ENCODE data around the gene SYPL2. TPM values are rescaled to one million over a fixed set of nuclear protein-coding genes. Genes with fewer than 3 reads are reported as not detected.

Gene SYPL2
- total RNA-seq, 3 donors from 2014 or later: 0.12 to 6.6 (median 0.34) TPM

DNA sequence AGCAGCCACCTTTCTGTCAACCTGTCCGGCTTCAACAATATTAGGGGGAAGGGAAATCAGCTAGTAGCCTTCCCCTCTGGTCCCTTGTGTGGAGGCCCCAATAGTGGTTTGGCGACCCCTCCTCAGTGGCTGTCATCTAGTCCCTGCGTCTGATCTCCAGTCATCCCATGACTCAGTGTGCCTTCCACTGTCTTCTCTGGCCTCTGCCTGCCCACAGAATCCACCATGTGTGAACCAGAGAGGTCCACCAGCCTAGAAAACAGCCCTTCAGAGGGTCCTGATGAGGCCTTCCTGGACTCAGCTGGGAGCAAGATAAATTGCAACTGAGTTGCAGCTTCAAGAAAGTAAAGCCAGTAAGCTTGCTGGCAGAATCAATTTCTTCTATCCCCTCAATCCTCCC is 13.6 kb downstream of the SYPL2 start:
- no peak for ATAC-seq
- Histone ChIP-seq H3K4me1 (ENCODE audit: low read depth) (peaks cover 13% of the 10 kb centered on the region), H3K4me3 (no peak overlapping the region), H3K36me3 (ENCODE audit: low read depth) (no peaks in the 10 kb centered on the region), H3K9me3 (no peaks in the 10 kb centered on the region)
- intact Hi-C loops (cut with DNase I, micrococcal nuclease): no loop called here
- TF ChIP-seq, protein P1, sequence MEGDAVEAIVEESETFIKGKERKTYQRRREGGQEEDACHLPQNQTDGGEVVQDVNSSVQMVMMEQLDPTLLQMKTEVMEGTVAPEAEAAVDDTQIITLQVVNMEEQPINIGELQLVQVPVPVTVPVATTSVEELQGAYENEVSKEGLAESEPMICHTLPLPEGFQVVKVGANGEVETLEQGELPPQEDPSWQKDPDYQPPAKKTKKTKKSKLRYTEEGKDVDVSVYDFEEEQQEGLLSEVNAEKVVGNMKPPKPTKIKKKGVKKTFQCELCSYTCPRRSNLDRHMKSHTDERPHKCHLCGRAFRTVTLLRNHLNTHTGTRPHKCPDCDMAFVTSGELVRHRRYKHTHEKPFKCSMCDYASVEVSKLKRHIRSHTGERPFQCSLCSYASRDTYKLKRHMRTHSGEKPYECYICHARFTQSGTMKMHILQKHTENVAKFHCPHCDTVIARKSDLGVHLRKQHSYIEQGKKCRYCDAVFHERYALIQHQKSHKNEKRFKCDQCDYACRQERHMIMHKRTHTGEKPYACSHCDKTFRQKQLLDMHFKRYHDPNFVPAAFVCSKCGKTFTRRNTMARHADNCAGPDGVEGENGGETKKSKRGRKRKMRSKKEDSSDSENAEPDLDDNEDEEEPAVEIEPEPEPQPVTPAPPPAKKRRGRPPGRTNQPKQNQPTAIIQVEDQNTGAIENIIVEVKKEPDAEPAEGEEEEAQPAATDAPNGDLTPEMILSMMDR (IDR thresholded peaks at IDR 0.05): no peak
- DNase-seq: no peak

DNA sequence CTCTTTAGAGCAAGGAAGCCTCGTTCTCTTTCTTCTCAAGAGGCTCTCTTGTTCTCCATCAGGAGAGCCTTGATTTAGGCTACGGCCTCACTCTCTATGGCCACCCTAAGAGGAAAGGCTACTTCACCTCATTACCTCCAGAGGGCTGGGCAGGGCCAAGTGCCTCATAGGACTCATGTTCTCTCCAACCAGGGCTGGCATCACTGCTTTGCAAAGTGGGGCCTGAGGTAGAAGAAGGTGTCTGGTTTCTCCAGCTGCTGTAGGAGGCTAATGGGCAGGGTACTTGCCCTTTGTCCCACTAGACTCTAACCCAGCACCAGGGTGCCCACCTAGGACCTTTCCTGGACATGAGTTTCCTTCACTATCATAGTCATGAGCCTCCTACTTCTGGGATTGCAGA is 15.3 kb downstream of the SYPL2 start:
- H3K4me3 ChIP-seq: no peak overlapping the region
- TF ChIP-seq, protein P1 (IDR thresholded peaks at IDR 0.05): no peak
- no peaks in the 10 kb centered on the region for H3K36me3 ChIP-seq (ENCODE audit: low read depth)
- ATAC-seq: no peak
- intact Hi-C loops (cut with DNase I, micrococcal nuclease): no loop called here
- peaks cover 13% of the 10 kb centered on the region for H3K4me1 ChIP-seq (ENCODE audit: low read depth)
- no peak for DNase-seq
- H3K9me3 ChIP-seq: no peaks in the 10 kb centered on the region

GRCh38 chr1:109482242-109482641 is 15.9 kb downstream of the SYPL2 start:
- intact Hi-C loops (cut with DNase I, micrococcal nuclease): no loop called here
- H3K36me3 ChIP-seq (ENCODE audit: low read depth): no peaks in the 10 kb centered on the region
- H3K9me3 ChIP-seq: no peaks in the 10 kb centered on the region
- no peak overlapping the region for H3K4me3 ChIP-seq
- TF ChIP-seq, protein P1 (IDR thresholded peaks at IDR 0.05): no peak
- ATAC-seq (no peak), DNase-seq (no peak)
- H3K4me1 ChIP-seq (ENCODE audit: low read depth): peaks cover 13% of the 10 kb centered on the region

DNA sequence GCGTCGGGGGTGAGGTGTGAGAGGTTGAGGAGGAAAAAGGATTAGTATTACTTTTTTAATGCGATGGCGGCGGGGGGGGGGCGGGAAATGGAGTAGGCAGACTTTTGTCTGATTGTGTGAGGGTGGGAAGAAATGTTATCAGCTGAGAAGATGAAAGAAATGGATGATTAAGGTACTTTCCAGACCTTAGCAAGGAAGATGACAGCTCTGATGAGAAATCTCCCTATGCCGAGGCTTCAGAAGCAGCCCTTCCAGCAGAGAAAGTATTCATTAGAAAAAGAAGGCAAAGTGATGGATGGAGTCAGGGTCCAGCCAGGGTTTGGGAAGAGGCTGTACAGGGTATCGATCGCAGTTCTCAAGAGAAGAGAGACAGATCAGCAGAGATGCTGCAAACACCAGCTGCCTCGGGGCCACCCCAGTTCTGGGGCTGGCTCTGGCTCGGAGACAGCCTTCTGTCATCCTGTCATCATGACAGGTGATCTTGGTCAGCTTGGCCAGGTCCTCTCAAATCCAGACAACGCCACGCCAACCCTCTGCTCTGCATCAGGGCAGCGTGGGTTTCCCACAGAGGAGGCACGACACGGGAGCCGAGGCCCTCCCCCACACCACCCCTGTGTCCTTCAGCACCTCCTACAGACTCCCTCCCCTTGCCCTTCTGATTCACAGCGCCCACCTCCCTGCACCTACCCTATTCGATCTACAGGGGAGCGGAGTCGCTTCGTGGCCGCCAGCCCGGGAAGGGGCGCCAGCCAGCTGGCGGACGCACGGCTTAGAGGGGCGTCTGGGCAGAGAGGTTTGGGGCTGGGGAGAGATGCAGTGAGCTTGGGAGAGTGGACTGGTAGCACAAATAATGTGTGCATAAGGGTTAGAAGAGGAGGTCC is 16.7 kb downstream of the SYPL2 start:
- H3K4me1 ChIP-seq (ENCODE audit: low read depth): peaks cover 13% of the 10 kb centered on the region
- DNase-seq (peak; percentile 39 to 76 (median 68)), ATAC-seq (peak; percentile 9)
- intact Hi-C loops (cut with DNase I, micrococcal nuclease): no loop called here
- H3K4me3 ChIP-seq: peak overlapping the region; percentile 11
- TF ChIP-seq, protein P1 (IDR thresholded peaks at IDR 0.05): no peak
- no peaks in the 10 kb centered on the region for H3K36me3 ChIP-seq (ENCODE audit: low read depth)
- H3K9me3 ChIP-seq: no peaks in the 10 kb centered on the region

GRCh38 chr1:109483672-109484518 is 17.5 kb downstream of the SYPL2 start, which contains the start of gene ATXN7L2:
Gene ATXN7L2 (plus strand): TSS chr1:109483905. CDS start chr1:109483954, 49 bp downstream.
- no peaks in the 10 kb centered on the region for H3K9me3 ChIP-seq
- intact Hi-C loops (cut with DNase I, micrococcal nuclease): no loop called here
- TF ChIP-seq, protein P1 (IDR thresholded peaks at IDR 0.05): no peak
- no peaks in the 10 kb centered on the region for H3K36me3 ChIP-seq (ENCODE audit: low read depth)
- H3K4me3 ChIP-seq: peak within 1 kb of the TSS; percentile 38
- peaks cover 13% of the 10 kb centered on the region for H3K4me1 ChIP-seq (ENCODE audit: low read depth)
- DNase-seq: peak; percentile 91 to 95 (median 95)
- peak; percentile 97 for ATAC-seq
